NCI-H1105 (cell line): ENCODE results near the gene RNF212.
A peak's percentile ranks its signal among the peaks of the same experiment; 100 is the strongest.
"Not testable (repeated sequence)": the region's sequence is repeated elsewhere in the genome, so short reads cannot be mapped to it uniquely, and the experiment has no call there.

Experiments
- DNase-seq: peaks from one replicate; lab custom pipeline; 2025; lab: John Stamatoyannopoulos, UW

RNF212 gene

GRCh38 chr4:1113311-1114009 lies at the start of gene RNF212:
Gene RNF212, minus strand, starts transcription at chr4:1113564. Its CDS starts 100 bp downstream, at chr4:1113464.
- no peak for DNase-seq

- DNase-seq, result no peak
Measured at GRCh38 chr4:1160351-1160750, 47.0 kb upstream of the RNF212 start.

- no peak for DNase-seq
Measured at GRCh38 chr4:1156069-1156468, 42.7 kb upstream of the RNF212 start.

GRCh38 chr4:1155314-1155713 lies 42.0 kb upstream of the RNF212 start:
- DNase-seq, result no peak

GRCh38 chr4:1154523-1155182 lies 41.3 kb upstream of the RNF212 start:
- DNase-seq, result peak; percentile 26

GRCh38 chr4:1154126-1154522 lies 40.8 kb upstream of the RNF212 start:
- no peak for DNase-seq

- no peak for DNase-seq
Measured at GRCh38 chr4:1153567-1154090, 40.3 kb upstream of the RNF212 start.

- no peak for DNase-seq
Measured at GRCh38 chr4:1152290-1152689, 38.9 kb upstream of the RNF212 start.

- DNase-seq, result no peak
Measured at GRCh38 chr4:1151541-1151940, 38.2 kb upstream of the RNF212 start.

GRCh38 chr4:1150875-1151274 lies 37.5 kb upstream of the RNF212 start:
- DNase-seq, result no peak

GRCh38 chr4:1139860-1140259 lies 26.5 kb upstream of the RNF212 start:
- DNase-seq, result no peak

GRCh38 chr4:1137850-1138249 lies 24.5 kb upstream of the RNF212 start:
- DNase-seq, result no peak

- DNase-seq, result no peak
Measured at GRCh38 chr4:1137063-1137776, 23.9 kb upstream of the RNF212 start.

GRCh38 chr4:1136048-1136447 lies 22.7 kb upstream of the RNF212 start:
- DNase-seq, result no peak

- no peak for DNase-seq
Measured at GRCh38 chr4:1133033-1133432, 19.7 kb upstream of the RNF212 start.

- peak; percentile 2 for DNase-seq
Measured at GRCh38 chr4:1130316-1131186, 17.2 kb upstream of the RNF212 start.

- no peak for DNase-seq
Measured at GRCh38 chr4:1126506-1126905, 13.1 kb upstream of the RNF212 start.

- DNase-seq, result not testable (repeated sequence)
Measured at GRCh38 chr4:1125466-1125865, 12.1 kb upstream of the RNF212 start.

- DNase-seq, result no peak
Measured at GRCh38 chr4:1124818-1125217, 11.5 kb upstream of the RNF212 start.

GRCh38 chr4:1122505-1122904 lies 9.1 kb upstream of the RNF212 start:
- no peak for DNase-seq

- no peak for DNase-seq
Measured at GRCh38 chr4:1116838-1117237, 3.5 kb upstream of the RNF212 start.
